GM23248 (cell line): Measurements from ENCODE around the gene PLEKHG5. TPM values are rescaled to one million over a fixed set of nuclear protein-coding genes. Genes with fewer than 3 reads are reported as not detected.

Source experiments
- DNase-seq: peaks from one replicate; pipeline ENCODE4 v3.0.0-alpha.2; 2015
- H2AFZ ChIP-seq: fragments of 200-600 bp; sonication (generic); 2 replicates; pipeline ENCODE4 v1.6.1; 2016; ENCODE audit warnings: antibody characterized with exemption
- H3F3A ChIP-seq: fragments of 200-600 bp; sonication (generic); 2 replicates; pipeline ENCODE4 v1.6.1; 2016; ENCODE audit warnings: mild to moderate bottlenecking, antibody characterized with exemption, mixed run types; ENCODE audit not compliant: insufficient read depth
- H3K27ac ChIP-seq: fragments of 200-600 bp; sonication (generic); 2 replicates; pipeline ENCODE4 v1.5.1; 2016; ENCODE audit warnings: mild to moderate bottlenecking
- H3K27me3 ChIP-seq: fragments of 200-600 bp; sonication (generic); replicated peaks from 2 replicates; pipeline ENCODE4 v1.6.1; 2016; ENCODE audit warnings: mild to moderate bottlenecking; ENCODE audit not compliant: insufficient read depth
- H3K36me3 ChIP-seq: fragments of 200-600 bp; sonication (generic); 2 replicates; pipeline ENCODE4 v1.6.1; 2016; ENCODE audit warnings: low read depth, mild to moderate bottlenecking
- H3K4me1 ChIP-seq: fragments of 200-600 bp; sonication (generic); 2 replicates; pipeline ENCODE4 v1.6.1; 2016; ENCODE audit warnings: mild to moderate bottlenecking; ENCODE audit not compliant: insufficient read depth
- H3K4me2 ChIP-seq: fragments of 200-600 bp; sonication (generic); one replicate; pipeline ENCODE4 v1.6.1; 2016; ENCODE audit warnings: mild to moderate bottlenecking; ENCODE audit not compliant: unreplicated experiment
- H3K4me3 ChIP-seq: fragments of 200-600 bp; sonication (generic); 2 replicates; pipeline ENCODE4 v1.5.1; 2016; ENCODE audit warnings: mild to moderate bottlenecking
- H3K79me2 ChIP-seq: fragments of 200-600 bp; sonication (generic); 2 replicates; pipeline ENCODE4 v1.6.1; 2016; ENCODE audit warnings: mild to moderate bottlenecking; ENCODE audit not compliant: insufficient read depth
- H3K9ac ChIP-seq: fragments of 200-600 bp; sonication (generic); 2 replicates; pipeline ENCODE4 v1.6.1; 2016; ENCODE audit warnings: mild to moderate bottlenecking
- H3K9me2 ChIP-seq: fragments of 200-600 bp; sonication (generic); 2 replicates; pipeline ENCODE4 v1.6.1; 2016; ENCODE audit warnings: mixed run types, mild to moderate bottlenecking, moderate library complexity; ENCODE audit not compliant: insufficient read depth
- H3K9me3 ChIP-seq: fragments of 200-600 bp; sonication (generic); one replicate; pipeline ENCODE4 v1.6.1; 2017; ENCODE audit warnings: low read depth
- H4K20me1 ChIP-seq: fragments of 200-600 bp; sonication (generic); 2 replicates; pipeline ENCODE4 v1.6.0; 2016; ENCODE audit not compliant: insufficient read depth
- EZH2 ChIP-seq: fragments of 200-600 bp; sonication (generic); IDR thresholded peaks from 2 replicates; pipeline ENCODE4 v1.6.1; 2018; ENCODE audit warnings: antibody characterized with exemption, mild to moderate bottlenecking; ENCODE audit not compliant: insufficient read depth, poor library complexity, severe bottlenecking
- EZH2phosphoT487 ChIP-seq: fragments of 200-600 bp; sonication (generic); IDR thresholded peaks from 2 replicates; pipeline ENCODE4 v1.6.1; 2018; ENCODE audit warnings: antibody characterized with exemption, moderate library complexity, mild to moderate bottlenecking, low read depth; ENCODE audit not compliant: insufficient read depth
- whole genome bisulfite sequencing, 2 experiments: methylation state at CpG; one replicate each; pipeline ENCODE4 v1.1.6; 2015 to 2017; ENCODE audit warnings: low lambda C conversion rate in 2 of 2, low coverage in 1 of 2; ENCODE audit errors: missing lambda C conversion rate in 2 of 2; 5-methylcytosine and 5-hydroxymethylcytosine counted together
- in situ Hi-C: fragments of 300-500 bp; cut with MboI; formaldehyde crosslinking; loops from 2 replicates; pipeline ENCODE4 v1.15.0; 2020
- polyA plus RNA-seq: library from polyadenylated mRNA; unstranded; fragments of >200 nt; fragmentation: Nextera tagmentation; extraction: Ambion mirVana; gene quantifications from 2 replicates; pipeline ENCODE4 v1.2.1, GENCODE V29; 2016
- total RNA-seq: library from RNA; depleted of rRNA; stranded (reverse); fragments of >200 nt; shearing (Covaris generic); gene quantifications from 2 replicates; pipeline ENCODE4 v1.2.3, GENCODE V29; 2014

Gene PLEKHG5
- total and polyA plus RNA-seq, 2 experiments from 2014 or later, result 2.8 to 7.6 TPM

DNA sequence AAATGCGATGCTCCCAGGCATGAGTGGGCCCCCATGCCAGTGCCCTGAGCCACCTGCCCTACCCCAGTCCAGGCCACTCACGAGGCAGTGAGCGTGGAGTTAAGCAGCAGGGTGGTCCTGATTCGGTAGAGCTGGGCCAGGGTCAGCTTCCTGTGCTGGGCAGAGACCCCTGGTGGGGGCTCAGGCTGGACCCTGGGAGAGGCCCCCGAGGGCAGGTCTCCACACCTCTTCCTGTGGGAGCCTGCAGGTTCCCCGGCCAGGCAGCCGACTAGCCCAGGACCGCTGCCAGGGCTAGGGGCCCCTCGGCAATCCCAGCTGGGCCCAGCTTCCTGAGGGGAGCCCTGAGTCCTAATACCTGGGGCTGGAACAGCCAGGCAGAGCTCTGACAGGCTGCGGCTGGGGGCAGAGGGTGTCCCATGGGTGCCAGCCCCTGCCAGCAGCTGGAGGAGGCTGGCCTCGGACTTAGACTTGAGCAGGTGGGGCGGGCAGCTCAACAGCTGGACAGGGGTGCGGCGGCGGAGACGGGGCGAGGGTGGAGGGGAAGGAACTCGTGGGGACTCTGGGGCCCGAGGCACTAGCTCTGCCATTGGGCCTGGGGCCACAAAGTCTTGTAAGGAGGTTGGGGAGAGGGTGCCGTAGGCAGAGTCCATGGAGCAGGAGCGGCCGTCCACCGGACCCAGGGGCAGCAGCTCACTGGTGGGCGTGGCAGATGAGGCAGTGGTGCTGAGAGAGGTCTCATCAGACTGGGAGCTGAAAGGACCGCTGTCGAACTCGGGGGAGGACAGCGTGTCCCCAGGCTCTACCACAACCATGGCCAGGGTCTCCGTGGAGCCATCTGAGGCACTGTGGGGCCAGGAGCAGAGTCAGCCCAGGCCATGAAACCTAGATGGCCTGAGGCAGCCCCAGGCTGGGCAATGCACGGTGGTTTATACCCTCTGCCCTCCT, 23.5 kb downstream of the PLEKHG5 start:
- Histone ChIP-seq H3K27me3 (no peaks in the 10 kb centered on the region), H3K9me2 (no peaks in the 10 kb centered on the region), H3F3A (no peaks in the 10 kb centered on the region), H4K20me1 (no peaks in the 10 kb centered on the region), H3K27ac (no peak overlapping the region), H3K9ac (no peak overlapping the region), H3K9me3 (no peaks in the 10 kb centered on the region), H2AFZ (no peak overlapping the region), H3K79me2 (no peaks in the 10 kb centered on the region), H3K4me3 (no peak overlapping the region), H3K4me1 (no peaks in the 10 kb centered on the region), H3K4me2 (no peak overlapping the region), H3K36me3 (no peaks in the 10 kb centered on the region)
- no peak for DNase-seq
- in situ Hi-C loops, result no loop called here
- 87 to 95% methylated on average over 25 to 28 of the region's 30 CpGs for WGBS, 2 experiments
- TF ChIP-seq EZH2phosphoT487 (no peak), EZH2 (no peak)

DNA sequence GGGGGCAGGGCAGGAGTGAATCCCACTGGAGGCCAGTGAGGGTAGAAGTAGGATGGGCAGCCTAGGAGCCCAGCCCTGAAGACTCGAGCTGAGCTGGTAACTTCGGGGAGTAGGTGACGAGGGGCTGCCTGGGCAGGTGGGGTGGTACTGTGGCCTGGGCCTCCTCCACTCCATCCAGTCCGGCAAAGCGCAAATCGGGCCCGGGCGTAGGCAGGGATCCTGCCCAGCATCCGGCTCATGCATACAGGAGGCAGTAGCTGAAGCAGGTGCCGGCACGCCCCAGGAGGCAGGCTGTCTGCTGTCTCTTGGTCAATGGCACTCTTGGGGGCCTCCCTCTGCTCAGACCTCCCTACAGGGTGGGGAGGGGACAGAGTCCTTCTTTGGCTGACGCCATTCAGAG, 24.2 kb downstream of the PLEKHG5 start:
- 93 to 97% methylated on average over 12 of the region's 12 CpGs for WGBS, 2 experiments
- Histone ChIP-seq H3K4me1 (no peaks in the 10 kb centered on the region), H3K79me2 (no peaks in the 10 kb centered on the region), H3K4me2 (no peak overlapping the region), H3K27ac (no peak overlapping the region), H3K9me2 (no peaks in the 10 kb centered on the region), H3K4me3 (no peak overlapping the region), H3K9ac (no peak overlapping the region), H4K20me1 (no peaks in the 10 kb centered on the region), H2AFZ (no peak overlapping the region), H3K27me3 (no peaks in the 10 kb centered on the region), H3F3A (no peaks in the 10 kb centered on the region), H3K36me3 (no peaks in the 10 kb centered on the region), H3K9me3 (no peaks in the 10 kb centered on the region)
- TF ChIP-seq EZH2phosphoT487 (no peak), EZH2 (no peak)
- DNase-seq, result no peak
- in situ Hi-C loops, result no loop called here

- no peak for TF ChIP-seq EZH2phosphoT487
- no peak for TF ChIP-seq EZH2
- H3K9me2 ChIP-seq, result no peaks in the 10 kb centered on the region
- DNase-seq, result no peak
- H2AFZ ChIP-seq, result no peak overlapping the region
- H3K4me1 ChIP-seq, result no peaks in the 10 kb centered on the region
- H3K9me3 ChIP-seq, result no peaks in the 10 kb centered on the region
- H3K4me3 ChIP-seq, result no peak overlapping the region
- in situ Hi-C loops, result no loop called here
- no peaks in the 10 kb centered on the region for H3K36me3 ChIP-seq
- H3K4me2 ChIP-seq, result no peak overlapping the region
- no peaks in the 10 kb centered on the region for H3K79me2 ChIP-seq
- H3F3A ChIP-seq, result no peaks in the 10 kb centered on the region
- no peak overlapping the region for H3K27ac ChIP-seq
- H3K9ac ChIP-seq, result no peak overlapping the region
- 80 to 81% methylated on average over 5 of the region's 5 CpGs for WGBS, 2 experiments
- no peaks in the 10 kb centered on the region for H4K20me1 ChIP-seq
- no peaks in the 10 kb centered on the region for H3K27me3 ChIP-seq
Measured at GRCh38 chr1:6466751-6467150, 24.7 kb downstream of the PLEKHG5 start.

DNA sequence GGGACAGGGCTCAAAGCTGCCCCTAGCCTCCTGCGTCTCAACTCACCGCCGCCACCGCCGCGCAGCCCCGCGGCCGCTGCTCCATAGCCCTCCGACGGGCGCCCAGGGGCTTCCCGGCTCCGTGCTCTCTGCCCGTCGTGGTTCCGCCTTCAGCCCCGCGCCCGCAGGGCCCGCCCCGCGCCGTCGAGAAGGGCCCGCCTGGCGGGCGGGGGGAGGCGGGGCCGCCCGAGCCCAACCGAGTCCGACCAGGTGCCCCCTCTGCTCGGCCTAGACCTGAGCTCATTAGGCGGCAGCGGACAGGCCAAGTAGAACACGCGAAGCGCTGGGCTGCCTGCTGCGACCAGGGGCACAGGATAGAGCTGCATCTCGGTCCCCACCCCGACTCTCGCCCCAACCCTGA, 25.4 kb downstream of the PLEKHG5 start, which contains the start of gene TNFRSF25:
TNFRSF25 (minus strand) TSS at position 151 of the 400 bp plus-strand sequence; CDS start at position 85, 66 bp downstream.
- no peaks in the 10 kb centered on the region for H3K9me3 ChIP-seq
- no peaks in the 10 kb centered on the region for H3K36me3 ChIP-seq
- in situ Hi-C loops, result no loop called here
- no peak within 1 kb of the TSS for H3K4me2 ChIP-seq
- WGBS, 2 experiments, result 30 to 52% methylated on average over 10 to 24 of the region's 43 CpGs
- H3K9ac ChIP-seq, result no peak within 1 kb of the TSS
- H3K9me2 ChIP-seq, result no peaks in the 10 kb centered on the region
- no peaks in the 10 kb centered on the region for H4K20me1 ChIP-seq
- DNase-seq, result no peak
- H3F3A ChIP-seq, result no peaks in the 10 kb centered on the region
- peaks cover 2% of the 10 kb centered on the region; the same call in 1 of the 2 replicates for H3K27me3 ChIP-seq
- H2AFZ ChIP-seq, result no peak within 1 kb of the TSS
- no peak within 1 kb of the TSS for H3K4me3 ChIP-seq
- no peaks in the 10 kb centered on the region for H3K79me2 ChIP-seq
- no peak for TF ChIP-seq EZH2phosphoT487
- no peak for TF ChIP-seq EZH2
- no peak within 1 kb of the TSS for H3K27ac ChIP-seq
- no peaks in the 10 kb centered on the region for H3K4me1 ChIP-seq
